IPS DF 19.7 (cell line): Measurements from ENCODE around the gene CLGN.
A peak's percentile ranks its signal among the peaks of the same experiment; 100 is the strongest.
"Not testable (repeated sequence)": the region's sequence is repeated elsewhere in the genome, so short reads cannot be mapped to it uniquely, and the experiment has no call there.

Experiments
- DNase-seq: peaks from one replicate; pipeline ENCODE4 v3.0.0-alpha.2; 2013; ENCODE audit warnings: low read depth, low spot score

Gene CLGN

DNA sequence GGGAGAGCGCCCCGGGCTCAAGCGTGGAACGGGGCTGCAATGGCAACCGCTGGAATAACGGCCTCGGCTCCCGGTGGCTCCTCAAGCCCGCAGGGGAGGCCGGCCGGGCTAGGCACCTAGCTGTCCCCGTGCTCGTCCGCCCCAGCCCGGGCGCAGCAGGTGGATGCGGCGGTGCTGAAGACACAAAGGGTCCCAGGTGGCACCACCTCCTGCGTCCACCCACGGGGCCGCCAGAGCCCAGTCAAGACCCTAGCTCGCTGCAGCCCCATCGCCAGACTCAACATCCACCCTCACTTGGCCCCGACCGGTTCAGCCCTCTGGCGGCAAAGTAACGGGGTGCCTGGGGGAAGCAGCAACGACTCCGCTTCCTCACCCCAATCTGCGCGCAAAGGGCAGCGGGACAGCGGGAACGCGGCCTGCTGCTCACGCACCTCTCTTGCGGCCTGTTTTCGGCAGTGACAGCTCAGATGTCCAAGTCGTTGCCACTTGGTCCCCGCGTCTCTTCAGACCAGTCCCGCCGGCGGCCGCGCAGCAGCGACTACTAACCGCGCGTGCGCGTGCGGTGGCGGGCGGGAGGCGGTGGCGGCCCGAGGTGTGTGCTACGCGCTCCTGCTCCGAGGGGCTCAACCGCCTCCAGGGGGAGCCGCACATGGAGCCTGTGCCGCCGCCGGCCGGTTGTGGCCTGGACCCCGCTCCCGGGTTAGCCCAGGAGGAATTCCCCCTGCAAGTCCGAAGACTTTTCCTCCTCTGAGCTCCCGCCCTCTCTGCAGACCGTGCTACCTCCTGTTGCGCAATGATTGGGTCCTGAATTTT lies at the start of gene CLGN:
CLGN (minus strand) TSS at position 543 of the 813 bp plus-strand sequence. CDS start 14,570 bp downstream, outside the sequence.
- peak; percentile 54 for DNase-seq

DNA sequence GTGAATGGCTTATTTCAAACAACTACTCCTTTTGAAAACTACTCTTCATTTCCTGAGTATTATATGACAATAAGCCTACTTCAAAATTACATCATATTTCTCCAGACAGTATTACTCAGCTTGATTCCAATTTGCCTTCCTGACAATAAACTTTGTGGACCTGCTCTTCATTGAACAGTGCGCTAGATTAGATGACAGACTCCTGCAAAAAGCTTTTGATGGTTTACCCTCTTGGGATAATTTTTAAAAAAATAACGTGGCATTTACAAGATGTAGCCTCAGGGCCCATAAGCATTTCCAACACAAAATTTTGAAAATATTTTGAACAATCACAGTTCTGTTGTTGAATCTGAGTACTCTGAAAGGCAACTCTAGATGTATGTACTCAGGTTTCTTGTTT lies 44.7 kb upstream of the CLGN start:
- DNase-seq = no peak

DNA sequence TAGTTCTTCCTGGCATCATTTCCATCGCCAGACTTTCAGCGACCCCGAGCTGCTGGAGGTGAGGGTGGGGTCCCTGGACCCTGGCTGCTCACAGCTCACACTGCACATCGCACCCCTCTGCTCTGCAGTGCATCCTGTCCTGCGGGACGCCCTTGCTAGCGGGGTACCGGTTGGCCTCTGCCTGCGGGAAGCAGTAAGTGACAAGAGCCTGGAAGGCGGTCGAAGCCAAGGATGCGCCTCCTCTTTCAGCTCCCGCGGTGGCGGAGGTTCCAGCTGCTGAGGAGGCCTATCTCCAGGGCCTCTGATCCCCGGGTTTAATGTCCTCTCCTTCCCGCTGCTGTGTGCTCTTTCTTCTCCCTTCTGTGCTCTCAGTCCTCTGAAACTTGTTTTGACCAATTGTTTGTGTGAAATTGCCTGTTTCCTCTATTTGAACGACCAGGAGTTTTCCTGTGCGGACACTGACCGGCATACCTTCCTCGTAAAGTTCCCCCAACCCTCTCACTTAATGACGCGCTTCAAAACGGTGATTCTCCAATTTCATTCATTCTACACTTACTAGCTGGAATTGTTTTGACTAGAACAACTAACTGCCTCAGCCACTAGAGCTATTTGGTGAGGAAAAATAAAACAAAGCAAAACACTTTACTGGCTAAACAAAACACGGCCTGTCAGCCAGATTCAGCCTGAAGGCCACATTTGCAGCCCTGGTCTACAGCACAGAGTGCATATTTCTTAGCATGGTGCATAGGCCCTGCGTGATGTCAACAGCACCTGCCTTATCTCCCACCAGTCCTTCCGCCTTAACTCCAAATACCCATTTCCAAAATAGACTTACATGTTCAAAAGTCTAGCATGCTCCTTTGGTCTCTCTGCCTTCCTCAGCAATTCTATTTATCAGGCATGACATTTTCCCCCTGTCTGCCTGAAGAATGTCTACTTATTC lies 42.6 kb upstream of the CLGN start:
- DNase-seq = no peak

DNA sequence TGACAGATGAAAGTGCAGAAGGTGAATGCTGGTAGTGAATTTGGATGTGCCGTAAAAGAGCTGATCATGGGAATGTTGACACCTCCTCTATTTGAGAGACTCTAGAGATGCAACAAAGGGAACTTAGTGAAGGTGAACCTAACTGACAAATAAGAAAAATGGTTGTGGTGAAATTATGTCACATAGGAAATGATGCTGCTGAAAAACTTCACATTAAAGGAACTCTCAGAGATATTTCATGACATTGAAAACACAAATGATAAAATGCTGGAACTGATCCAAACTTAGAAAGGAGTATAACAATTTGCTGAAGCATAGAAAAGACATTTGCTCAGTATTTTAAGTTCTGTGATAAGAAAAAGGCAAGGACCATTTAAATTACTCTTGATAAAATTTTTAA lies 38.7 kb upstream of the CLGN start:
- no peak for DNase-seq

- DNase-seq = no peak
Observed at GRCh38 chr4:140463614-140464013, 36.2 kb upstream of the CLGN start.

- DNase-seq = no peak
Observed at GRCh38 chr4:140463182-140463581, 35.7 kb upstream of the CLGN start.

DNA sequence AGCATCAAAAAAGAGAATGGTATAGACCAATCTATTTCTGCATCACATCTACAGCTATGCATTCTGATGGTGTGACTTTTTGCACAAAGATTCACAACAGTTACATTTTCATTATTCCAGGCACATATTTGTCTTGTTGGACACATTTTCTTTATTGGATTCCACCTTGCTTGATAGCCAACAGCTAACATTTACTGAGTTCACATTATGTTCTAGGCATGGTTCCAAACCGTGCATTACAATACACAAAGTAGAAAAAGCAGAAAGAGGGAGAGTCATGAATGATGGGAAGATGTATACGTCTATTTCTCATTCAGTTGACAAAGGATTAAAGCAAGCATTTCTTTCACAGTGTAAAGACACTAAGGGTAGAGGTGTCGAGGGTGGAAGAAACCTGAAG lies 22.9 kb upstream of the CLGN start:
- no peak for DNase-seq

DNA sequence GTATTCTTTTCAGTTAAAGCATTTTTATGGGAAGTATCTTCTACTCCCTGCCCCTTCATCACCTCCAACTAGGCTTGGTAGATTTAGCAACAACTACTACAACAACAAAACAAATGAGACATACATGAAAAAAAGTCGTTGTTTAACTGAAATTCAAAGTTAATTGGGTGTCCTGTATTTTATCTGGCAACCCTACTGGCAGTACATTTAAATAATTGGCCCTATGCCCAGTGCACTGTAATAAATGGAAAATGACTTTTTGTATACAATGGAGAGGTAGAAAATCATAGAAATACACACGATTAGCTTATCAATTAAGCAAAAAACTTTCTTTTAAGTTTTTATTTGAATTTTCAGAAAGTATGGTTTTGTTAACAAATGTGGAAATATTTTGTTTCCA lies 21.4 kb upstream of the CLGN start:
- DNase-seq = no peak

- no peak for DNase-seq
Observed at GRCh38 chr4:140448162-140448561, 20.7 kb upstream of the CLGN start.

DNA sequence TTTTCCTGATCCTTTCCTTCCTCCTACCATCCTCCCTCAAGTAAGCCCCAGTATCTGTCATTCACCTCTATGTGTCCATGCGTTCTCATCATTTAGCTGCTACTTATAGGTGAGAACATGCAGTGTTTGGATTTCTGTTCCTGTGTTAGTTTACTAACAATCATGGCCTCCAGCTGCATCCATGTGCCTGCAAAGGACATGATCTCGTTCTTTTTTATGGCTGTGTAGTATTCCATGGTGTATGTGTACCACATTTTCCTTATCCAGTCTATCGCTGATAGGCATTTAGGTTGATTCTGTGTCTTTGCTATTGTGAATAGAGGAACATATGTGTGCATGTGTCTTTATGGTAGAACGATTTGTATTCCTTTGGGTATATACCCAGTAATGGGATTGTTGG lies 16.9 kb upstream of the CLGN start:
- not testable (repeated sequence) for DNase-seq

DNA sequence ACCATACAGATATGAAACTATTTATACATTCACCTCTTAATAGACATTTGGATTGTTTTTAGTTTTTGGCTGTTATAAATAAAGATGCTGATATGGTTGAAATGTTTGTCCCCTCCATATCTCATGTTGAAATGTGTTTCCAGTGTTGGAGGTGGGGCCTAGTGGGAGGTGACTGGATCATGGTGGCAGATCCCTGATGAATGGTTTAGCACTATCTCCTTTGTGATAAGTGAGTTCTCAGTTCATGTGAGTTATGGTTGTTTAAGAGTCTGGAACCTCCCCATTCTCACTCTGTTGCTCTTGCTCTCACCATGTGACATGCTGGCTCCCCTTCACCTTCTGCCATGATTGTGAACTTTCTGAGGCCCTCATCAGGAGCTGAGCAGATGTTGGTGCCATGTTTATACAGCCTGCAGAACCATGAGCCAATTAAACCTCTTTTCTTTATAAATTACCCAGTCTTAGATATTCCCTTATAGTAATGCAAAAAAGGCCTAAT lies 12.2 kb upstream of the CLGN start:
- no peak for DNase-seq

- DNase-seq = no peak
Observed at GRCh38 chr4:140427919-140428471, 547 bp upstream of the CLGN start.

DNA sequence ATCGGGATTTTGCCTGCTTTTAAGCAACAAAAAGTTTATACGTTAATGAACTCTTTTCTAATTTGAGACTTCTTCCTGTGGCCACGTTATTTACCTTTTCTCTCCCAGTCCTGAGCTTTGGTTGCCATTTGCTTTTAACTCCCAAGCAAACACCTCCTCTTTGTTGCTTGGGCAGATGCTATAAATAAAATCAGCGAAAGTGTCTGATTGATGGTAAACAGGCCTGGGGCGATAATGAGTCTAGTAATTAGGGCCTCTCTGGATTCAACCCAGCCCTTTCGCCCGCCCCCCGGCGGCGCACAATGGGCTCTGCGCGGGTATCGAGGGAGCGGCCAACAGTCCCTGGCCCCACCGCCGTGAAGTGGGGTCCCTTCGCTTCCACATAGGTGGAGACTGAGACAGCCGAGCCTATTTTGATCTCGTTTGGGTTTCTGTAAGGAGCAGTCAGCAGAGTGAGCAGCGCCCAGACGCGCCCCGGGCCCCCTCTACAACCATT lies 790 bp downstream of the CLGN start:
- DNase-seq = no peak

DNA sequence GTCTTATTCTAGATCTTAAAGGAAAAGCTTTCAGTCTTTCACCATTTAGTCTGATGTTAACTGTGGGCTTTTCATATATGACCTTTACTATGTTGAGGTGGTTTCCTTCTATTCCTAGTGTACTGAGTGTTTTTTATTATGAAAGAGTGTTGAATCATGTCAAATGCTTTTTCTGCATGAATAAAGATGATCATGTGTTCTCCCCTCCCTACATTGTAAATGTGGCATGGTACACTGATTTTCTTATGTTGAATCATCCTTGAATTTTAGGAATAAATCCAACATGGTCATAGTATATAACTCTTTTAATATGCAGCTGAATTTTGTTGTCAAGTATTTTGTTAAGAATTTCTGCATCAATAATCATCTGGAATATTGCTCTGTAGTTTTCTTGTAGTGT lies 4.3 kb downstream of the CLGN start:
- DNase-seq = no peak

DNA sequence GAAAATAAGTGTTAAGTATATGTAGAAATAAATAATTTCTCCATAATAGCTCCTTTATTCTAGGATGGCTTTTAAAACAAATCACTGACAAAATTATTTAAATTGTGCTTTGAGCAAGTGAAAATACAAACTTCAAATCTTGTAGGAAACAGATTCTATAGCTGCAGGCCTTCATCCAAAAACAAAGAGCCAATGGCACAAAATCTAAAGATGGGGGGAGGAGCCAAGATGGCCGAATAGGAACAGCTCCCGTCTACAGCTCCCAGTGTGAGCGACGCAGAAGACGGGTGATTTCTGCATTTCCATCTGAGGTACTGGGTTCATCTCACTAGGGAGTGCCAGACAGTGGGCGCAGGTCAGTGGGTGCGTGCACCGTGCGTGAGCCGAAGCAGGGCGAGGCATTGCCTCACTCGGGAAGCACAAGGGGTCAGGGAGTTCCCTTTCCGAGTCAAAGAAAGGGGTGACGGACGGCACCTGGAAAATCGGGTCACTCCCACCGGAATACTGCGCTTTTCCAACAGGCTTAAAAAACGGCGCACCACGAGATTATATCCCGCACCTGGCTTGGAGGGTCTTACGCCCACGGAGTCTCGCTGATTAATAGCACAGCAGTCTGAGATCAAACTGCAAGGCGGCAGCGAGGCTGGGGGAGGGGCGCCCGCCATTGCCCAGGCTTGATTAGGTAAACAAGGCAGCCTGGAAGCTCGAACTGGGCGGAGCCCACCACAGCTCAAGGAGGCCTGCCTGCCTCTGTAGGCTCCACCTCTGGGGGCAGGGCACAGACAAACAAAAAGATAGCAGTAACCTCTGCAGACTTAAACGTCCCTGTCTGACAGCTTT lies 14.1 kb downstream of the CLGN start:
- not testable (repeated sequence) for DNase-seq

- DNase-seq = no peak
Observed at GRCh38 chr4:140408974-140409373, 18.5 kb downstream of the CLGN start.

- no peak for DNase-seq
Observed at GRCh38 chr4:140406292-140406691, 21.2 kb downstream of the CLGN start.

DNA sequence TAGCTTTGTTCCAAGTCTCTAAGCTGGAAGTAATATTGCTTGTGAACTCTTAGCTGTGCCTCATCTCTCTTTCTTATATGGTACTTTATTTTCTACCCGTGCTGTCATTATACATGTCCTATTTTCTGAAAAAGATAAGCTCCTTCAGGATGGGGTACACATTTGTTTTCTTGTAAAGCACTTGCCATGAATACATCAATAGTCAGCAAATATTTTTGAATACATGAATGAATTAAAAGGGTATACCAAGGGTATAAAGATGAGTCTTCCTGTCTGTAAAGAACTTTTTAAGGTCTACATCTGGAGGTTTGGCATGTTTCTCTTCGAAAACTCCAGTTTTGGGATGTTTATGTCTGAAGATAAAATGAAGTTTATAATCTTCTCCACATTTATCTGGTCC lies 27.3 kb downstream of the CLGN start:
- DNase-seq = no peak

DNA sequence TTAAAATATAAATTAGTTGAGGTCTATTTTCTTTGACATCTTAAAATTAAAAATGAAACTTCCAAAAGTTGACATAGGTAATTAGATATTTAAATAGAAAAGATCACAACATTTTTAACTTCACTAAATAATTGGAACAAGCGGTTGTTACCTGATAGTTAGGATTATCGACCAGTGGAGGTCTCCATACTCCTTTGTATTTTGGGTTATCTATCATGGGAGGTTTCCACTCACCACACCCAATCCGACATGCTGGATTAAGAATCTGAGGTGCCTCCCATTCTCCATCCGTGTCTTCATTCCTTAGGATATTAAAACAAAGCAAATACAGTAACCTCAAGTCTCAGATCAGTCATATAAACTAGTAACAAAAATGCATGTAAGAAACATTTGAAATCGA lies 31.8 kb downstream of the CLGN start:
- no peak for DNase-seq

DNA sequence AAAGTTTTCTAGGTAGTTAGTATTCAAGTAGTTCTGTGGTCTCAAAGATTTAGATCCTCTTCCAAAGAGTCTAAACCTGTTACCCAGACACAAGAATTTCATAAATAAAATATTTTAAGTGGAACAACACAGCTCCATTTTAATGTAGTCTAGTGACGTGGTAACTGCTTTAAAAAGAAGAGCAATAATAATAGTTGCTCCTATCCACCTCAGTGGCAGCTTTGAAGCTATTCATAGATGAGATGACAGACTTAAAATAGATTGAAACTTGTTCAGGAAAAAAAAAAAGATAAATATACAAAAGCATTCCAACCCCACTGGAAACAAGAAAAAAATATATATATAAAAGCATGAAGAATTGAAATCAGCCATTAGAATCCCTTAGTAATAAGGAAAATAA lies 39.4 kb downstream of the CLGN start:
- DNase-seq = no peak

GRCh38 chr4:140382732-140383131 lies 44.7 kb downstream of the CLGN start:
- DNase-seq = no peak
